Middle frontal gyrus (tissue), 1 donor: ENCODE results near the gene AMOTL1.

ENCODE experiments used
- DNase-seq: peaks from one replicate; pipeline ENCODE4 v3.0.0-alpha.2; 2015; ENCODE audit warnings: low spot score; ENCODE audit errors: extremely low spot score

AMOTL1 gene

DNA sequence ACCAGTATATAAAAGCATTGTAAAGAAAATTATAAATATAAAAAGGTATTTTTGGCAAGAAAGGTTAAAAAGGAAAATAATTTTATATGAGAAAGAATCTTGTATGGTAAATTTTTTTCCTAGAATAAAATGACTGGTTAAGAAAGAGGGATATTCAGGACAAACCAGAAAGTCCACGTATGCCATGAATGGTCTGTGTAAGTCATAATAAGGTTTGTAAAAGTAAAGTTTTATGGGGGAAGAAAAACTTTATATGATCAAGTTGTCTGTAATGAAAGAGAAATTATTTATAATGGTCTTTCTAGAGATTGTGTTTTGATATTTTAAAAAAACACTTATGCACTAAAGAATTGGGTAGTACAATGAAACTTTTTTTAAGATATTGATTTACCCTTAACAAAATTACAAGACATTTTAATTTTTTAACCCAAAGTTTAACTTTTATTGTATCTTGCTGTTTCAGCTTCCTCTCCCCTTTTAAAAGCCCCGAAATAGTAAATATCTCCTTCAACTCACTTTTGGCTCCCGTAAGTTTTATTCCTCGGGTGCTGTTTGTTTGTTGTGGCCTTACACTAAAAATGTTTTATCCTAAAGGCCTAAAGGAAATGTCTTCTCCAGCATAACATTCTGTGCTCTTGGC, 47.7 kb downstream of the AMOTL1 start:
- no peak for DNase-seq

DNA sequence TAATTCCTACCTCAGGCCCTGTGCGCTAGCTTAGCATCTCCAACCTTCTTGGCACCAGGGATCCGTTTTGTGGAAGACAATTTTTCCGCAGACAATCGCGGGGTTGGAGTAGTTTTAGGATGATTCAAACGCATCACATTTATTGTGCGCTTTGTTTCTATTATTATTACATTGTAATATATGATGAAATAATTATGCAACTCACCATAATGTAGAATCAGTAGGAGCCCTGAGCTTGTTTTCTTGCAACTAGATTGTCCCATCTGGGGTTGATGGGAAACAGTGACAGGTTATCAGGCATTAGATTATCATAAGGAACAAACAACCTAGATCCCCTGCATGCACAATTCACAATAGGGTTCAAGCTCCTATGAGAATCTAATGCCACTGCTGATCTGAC, 52.3 kb downstream of the AMOTL1 start:
- DNase-seq, result no peak

DNA sequence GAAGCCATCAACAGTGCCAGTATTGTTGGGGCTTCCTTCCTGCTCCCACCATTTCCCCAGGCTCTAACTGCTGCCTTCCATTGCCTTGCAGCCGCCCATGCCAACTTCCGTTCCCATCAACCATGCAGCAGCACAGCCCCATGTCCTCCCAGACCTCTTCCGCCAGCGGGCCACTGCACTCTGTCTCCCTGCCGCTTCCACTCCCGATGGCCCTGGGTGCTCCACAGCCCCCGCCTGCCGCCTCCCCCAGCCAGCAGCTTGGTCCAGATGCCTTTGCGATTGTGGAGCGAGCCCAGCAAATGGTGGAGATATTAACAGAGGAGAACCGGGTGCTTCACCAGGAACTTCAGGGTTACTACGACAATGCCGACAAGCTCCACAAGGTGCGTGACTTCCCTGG, 53.3 kb downstream of the AMOTL1 start:
- DNase-seq, result no peak

DNA sequence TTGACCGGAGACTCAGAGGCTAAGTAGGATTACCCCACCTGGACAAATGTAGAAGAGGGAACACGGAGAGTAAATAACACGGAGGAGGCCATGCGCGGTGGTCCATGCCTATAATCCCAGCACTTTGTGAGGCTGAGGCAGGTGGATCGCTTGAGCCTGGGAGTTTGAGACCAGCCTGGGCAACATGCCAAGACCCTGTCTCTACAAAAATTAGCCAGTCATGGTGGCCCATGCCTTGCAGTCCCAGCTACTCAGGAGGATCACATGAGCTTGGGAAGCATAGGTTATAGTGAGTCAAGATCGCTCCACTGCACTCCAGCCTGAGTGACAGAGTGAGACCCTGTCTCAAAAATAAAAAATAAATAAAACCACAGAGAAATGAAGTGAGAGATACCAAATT, 53.9 kb downstream of the AMOTL1 start:
- DNase-seq, result no peak

DNA sequence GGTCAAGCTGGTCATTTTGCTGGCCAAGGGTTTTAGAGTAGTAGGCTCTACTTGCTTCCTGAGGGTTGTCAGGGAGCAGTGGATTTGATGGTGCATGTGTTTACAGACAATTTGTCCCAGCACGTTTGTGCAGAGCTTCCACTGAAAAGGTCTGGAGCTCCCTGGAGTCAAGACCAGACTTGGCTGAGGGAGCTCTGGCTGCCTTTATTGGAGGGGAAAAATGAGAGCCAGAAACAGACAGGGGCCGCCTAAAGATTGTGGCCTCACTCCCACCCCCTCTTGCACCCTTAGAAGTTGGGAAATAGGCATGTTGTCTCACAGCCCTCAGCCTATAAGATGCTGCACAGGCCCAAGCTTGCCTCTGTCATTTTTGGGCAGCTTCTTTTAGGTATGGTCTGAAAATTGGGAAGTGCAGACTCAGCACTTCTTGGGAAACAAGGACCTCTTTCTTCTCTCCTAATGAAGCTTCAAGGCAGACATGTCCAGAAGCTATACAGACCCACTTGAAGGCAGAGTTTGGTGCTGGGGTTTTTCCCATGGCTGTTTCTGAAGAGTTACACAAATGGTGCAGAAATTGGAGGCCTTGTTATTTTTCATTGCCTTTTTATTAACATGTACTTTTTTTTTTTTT, 55.1 kb downstream of the AMOTL1 start:
- no peak for DNase-seq

DNA sequence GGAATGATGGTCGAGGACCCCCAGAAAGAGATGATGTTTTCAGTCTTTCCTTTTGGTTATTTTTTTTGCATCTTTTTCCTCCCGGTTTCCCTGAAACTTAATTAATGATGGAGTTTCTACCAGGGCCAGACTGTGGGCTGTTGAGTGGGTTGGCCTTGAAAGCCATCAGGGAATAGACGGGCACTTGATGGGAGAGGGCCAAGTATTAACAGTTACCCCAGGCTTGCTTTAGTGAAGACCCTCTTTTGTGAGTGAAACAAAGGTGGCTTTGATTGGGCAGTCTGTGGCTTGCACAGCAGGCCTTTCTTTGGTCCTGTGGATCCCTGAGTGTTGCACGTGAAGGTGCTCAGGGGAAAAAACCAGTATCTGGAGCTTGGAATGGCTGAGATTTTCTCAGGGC, 56.9 kb downstream of the AMOTL1 start:
- DNase-seq, result no peak

DNA sequence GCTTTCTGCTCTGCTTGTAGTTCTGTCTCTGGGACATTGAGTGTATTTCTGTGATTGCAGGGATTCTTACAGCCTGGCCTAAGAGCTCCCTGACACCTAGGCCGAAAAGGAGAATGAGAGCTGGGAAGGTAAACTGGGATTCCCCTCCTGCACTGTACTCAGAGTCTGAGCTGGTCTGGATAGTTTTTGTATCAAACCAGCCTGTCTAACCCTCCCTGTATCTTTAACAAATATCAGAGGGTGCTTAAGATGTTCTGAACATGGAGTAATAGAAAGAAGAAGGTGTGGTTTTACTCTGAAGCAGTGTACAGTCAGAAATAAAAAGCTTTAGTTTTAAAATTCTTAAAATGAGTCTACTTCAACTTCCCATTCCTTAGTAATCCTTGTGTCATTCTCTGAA, 57.3 kb downstream of the AMOTL1 start:
- no peak for DNase-seq

DNA sequence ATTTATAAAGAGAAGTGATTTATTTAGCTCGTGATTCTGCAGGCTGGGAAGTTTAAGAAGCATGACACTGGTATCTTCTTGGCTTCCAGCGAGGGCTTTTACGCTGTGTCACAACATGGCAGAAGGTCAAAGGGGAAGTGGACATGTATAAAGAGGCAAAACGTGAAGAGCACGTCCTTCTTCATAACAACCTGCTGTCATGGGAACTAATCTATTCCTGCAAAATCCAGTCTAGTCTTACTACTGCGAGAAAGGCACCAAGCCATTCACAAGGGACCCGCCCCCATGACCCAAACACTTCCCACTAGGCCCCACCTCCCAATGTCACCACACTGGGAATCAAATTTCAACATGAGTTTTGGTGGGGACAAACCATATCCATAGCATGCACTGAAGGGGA, 58.3 kb downstream of the AMOTL1 start:
- no peak for DNase-seq

DNA sequence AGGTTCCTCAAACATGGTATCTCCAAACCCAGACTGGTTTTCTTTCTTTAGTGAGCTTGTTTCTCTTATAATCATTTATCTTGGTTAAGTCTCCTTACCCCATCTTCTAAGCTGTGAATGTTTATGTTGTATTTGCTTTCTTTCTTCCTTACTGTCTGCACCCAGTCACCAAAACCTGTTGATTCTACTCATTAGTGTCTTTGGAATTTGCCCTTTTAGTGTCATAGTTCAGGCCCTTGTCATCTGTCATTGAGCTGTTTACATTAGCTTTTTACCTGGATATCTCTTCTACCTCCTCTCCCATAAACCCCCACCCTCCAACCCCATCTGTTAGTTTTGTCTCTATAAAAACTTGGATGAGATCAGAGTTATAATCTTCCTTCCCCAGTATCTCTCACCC, 59.9 kb downstream of the AMOTL1 start:
- no peak for DNase-seq

DNA sequence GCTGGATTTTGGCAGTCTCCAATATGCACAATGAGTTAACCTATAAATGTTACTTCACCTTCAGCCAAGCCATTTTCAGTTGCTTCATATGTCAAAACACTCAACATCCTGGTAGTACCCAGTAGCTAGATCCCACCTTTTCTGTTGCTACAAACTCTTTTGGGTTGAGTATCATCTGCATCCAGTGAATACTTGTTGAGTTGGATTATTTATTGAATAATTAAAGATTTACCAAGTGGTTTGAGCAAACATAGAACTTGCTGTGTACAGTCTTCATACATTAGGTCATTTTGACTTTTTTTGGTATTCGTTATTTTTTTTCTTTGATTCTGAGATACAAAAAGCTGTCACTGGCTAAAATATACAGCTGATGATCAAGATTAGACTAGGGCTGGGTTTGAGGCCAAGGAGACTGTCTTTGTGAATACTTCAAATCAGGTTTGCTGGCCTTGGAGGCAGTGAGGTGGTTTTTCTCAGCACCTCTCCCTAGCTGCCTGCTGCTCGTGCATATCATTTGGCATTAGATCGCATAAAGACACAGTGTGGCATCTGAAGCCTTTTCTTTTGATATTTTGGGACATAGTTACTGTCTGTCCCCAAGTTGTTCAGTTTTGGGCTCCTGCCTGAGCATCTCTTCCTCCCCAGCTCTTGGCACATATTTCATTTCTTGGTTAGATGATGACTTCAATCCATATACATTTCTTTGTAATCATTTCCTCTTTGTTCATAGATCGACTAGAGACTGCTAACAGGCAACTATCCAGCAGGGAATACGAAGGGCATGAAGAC, 62.8 kb downstream of the AMOTL1 start:
- no peak for DNase-seq

DNA sequence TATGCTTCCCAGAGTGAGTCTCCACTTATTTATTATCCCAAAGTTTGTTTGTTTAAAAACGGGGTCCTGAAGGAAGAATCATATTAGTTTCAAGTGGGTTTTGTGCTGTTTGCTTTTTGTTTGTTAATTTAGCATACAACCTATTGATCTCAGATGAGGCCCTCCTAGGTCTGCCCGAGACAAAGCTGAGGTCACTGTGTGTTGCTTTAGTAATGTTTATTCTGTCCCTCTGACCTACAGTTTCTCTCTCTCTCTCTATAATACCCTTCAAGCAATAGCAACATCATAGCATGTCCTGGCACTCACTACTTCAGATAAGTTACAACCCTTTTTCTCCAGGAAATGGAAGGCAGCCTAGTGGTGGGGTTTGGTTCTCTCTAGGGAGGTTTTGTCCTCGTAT, 63.4 kb downstream of the AMOTL1 start:
- no peak for DNase-seq

DNA sequence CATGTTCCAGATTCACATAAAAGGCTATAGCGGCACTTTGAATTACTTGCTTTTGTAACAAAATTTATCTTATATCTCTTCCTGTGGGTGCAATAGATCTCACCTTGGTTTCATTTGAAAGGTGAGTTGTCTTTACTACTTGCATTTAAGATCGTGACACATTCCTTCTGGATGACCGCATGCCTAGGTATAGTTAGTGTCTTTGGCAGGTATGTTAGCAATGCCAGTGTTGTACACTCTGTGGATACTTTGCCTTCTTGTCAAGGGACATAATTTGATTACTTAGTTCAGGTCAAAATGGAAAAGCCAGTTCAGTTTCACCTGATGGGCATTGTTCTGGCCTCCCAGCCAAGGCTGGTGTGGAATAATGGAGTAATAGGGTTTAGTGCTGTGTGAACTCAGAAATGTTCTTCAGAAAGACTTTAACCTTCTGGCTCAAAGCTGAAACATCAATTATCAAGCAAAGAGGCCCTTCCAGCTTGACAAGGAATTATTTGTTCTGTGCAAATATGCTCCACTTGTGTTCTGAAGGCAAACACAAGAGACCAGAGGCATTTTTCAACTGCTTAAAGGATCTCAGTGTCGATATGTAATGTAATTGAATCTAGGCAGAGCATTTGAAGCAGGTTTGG, 64.6 kb downstream of the AMOTL1 start:
- DNase-seq, result no peak

DNA sequence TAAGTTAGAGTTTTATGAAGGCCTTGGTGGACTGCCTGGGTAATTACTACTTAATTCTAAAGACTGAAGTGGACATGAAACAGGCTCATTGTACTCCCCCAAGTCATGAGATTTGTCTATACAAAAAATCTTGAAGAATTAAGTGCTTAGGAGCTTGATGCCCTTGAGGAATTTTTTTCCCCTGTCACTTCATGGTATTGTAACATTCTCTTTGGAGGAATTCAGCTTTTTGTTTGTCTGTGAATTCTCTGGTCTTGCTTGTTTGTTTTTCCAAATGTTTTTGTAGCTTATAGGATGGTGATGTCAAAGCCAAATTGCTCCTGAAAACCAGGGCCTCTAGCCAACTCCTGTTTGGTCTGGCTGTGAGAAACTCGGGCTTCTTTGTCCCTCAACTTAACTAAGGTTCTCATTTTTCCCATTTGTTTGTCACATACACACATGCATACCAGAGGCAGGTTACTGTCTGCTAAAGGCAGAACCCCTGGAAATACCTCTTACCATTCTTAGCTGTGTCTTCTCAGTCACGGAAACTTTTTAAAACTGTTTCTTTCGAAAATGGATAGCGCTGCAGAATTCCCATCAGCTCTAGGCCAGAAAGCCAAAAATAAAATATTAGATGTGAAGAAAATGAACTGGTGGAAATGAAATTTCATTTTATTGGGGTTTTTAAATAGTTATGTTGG, 66.9 kb downstream of the AMOTL1 start:
- no peak for DNase-seq

DNA sequence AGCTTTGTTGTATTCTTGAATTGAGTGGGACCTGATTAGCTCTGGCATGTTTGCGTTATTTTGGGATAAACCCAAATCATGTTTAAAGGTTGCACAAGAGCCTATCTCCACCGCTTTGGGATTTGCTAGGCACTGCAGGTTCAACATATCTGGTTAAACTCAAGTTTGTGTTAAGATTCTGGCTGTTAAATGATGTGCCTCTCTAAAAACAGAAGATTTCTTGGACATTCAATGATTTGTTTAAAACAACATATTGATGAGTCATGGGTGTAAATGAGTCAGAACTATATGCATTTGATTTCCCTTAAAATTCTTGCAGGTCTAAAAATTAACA, 67.4 kb downstream of the AMOTL1 start:
- no peak for DNase-seq

DNA sequence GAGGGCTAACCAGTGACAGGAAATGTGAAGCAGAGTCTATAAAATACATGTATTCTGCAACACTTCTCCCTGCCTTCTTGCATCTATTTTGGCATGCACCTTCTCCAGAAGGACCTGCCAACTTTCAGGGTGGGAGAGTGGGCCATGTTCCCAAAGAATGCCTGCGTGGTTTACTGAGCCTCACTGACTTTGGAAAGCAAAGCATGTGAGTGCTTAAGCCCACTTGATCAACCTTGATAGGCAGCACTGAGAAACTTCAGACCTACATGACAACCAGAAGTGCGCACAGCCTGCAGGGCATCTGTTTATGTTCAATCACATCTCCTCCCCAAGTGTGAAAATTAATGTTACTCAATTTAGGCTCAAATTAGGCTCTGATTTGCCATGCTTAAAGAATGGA, 69.2 kb downstream of the AMOTL1 start:
- DNase-seq, result no peak

DNA sequence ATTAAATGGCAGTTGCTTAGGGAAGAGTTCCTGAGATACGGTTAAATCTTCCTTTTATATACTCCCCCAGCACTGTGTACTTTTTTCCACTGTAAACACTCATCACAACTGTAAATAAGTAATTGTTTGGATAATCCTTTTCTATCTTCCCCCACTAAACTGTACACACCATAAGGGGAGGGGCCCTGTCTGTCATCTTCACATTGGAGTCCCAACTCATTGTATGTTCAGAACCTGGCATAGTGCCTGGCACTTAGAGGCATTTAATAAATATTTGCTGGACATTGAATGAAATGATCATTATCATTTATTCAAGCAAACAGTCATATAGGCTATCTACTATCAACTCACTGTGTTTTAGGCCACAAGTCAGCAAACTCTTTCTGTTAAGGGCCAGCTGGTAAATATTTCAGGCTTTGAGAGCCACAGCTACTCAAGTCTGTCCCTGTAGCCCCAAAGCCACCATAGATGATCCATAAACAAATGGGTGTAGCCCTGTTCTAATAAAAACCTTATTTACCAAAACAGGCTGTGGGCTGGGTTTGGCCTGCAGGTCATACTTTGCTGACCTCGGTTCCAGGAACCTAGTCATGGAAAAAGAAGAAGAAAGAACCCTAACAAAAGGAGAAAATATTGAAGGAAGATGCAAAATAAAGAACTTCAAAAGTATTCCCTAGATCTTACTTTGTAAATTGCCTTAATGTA, 70.0 kb downstream of the AMOTL1 start:
- no peak for DNase-seq

DNA sequence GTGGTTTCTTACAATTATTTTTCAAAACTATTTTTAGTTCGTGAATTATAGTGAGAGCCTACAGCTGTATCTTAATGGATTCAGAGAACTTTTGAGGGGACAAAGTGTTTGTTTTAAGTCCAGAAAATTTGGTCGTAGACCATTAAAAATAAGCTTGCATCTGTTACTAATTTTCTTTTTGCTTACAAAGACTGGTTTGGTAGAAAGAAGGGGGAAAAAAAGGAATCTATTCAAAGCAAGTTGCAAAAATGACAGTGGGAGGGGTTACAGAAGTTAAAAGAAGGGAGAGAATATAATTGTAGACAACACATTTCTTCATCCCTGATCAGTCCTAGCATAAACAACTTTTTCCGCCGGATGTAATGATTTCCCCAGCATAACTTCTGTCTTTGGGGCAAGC, 72.1 kb downstream of the AMOTL1 start:
- DNase-seq, result no peak

DNA sequence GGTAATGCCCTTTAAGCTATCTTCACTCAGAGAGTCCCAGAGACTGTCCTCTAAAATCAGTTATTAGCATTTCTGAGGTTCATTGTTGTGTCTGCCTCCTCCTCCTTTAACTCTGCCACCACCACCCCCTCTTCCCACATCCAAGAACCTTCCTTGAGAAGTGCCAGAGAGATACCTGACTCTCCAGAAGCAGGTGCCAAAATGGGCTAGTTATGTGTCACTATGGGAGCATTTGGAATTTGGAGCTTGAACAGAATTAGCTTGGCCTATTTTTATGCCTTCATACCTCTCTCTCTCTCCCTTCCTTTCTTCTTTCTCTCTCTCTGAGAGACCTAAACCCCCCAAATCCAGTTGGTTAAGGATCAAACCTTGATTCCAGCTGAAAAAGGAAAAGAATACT, 75.9 kb downstream of the AMOTL1 start:
- DNase-seq, result no peak

DNA sequence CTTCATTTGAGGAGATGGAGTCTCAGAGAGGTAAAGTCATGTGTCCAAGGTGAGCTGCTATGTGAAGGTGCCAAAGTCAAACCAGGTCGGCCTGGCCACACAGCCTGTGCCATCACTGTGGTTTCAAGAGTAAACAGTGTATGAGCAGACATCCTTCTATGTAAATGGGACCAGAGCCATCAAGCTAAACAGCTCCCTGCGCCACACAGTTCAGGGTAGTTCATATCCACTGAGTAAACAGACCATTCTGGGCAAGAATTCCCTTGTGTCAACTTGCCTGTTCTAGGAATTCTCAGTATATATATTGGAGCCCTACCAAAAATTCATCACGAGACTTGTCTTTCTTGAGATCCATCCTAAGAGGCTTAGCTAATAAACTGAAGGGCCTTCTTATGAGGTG, 77.5 kb downstream of the AMOTL1 start:
- DNase-seq, result no peak

DNA sequence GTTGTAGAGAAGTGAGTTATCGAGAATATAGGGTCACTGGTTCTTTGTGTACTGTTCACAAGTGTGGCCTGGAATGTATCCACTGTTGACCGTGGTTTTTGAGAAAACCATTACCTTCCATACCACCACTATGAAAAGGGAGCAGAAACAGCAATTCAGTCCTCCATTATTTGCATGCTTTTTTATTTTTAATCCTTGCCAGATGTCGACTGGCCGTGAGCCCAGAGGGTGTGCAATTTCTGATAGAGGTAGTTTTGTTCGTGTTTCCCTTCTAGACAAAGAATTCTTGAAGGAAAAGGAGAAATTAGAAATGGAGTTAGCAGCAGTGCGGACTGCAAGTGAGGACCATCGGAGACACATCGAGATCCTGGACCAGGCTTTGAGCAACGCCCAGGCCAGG, 81.7 kb downstream of the AMOTL1 start:
- no peak for DNase-seq
